GM13976 (cell line): ENCODE data around the gene ATM.

ENCODE experiments used
- DNase-seq: peaks from one replicate; pipeline ENCODE4 v3.0.0; 2012; ENCODE audit warnings: low spot score
- in situ Hi-C: fragments of 300-500 bp; cut with MboI; formaldehyde crosslinking; loops from one replicate; pipeline ENCODE4 v1.12.0; 2022; ENCODE audit warnings: low sequenced_read_pairs, mixed read lengths, inconsistent platforms; ENCODE audit not compliant: unreplicated experiment
- TF ChIP-seq, protein P1 (sequence below): IDR thresholded peaks from 2 replicates; pipeline ENCODE4 v1.5.1; 2012; ENCODE audit warnings: borderline replicate concordance, mild to moderate bottlenecking; ENCODE audit not compliant: insufficient read depth; ENCODE audit errors: extremely low read depth, missing control alignments, control extremely low read depth

The ATM gene

GRCh38 chr11:108302121-108302785, 79.4 kb downstream of the ATM start:
- TF ChIP-seq, protein P1, sequence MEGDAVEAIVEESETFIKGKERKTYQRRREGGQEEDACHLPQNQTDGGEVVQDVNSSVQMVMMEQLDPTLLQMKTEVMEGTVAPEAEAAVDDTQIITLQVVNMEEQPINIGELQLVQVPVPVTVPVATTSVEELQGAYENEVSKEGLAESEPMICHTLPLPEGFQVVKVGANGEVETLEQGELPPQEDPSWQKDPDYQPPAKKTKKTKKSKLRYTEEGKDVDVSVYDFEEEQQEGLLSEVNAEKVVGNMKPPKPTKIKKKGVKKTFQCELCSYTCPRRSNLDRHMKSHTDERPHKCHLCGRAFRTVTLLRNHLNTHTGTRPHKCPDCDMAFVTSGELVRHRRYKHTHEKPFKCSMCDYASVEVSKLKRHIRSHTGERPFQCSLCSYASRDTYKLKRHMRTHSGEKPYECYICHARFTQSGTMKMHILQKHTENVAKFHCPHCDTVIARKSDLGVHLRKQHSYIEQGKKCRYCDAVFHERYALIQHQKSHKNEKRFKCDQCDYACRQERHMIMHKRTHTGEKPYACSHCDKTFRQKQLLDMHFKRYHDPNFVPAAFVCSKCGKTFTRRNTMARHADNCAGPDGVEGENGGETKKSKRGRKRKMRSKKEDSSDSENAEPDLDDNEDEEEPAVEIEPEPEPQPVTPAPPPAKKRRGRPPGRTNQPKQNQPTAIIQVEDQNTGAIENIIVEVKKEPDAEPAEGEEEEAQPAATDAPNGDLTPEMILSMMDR = no peak
- in situ Hi-C loops = no loop called here
- no peak for DNase-seq

DNA sequence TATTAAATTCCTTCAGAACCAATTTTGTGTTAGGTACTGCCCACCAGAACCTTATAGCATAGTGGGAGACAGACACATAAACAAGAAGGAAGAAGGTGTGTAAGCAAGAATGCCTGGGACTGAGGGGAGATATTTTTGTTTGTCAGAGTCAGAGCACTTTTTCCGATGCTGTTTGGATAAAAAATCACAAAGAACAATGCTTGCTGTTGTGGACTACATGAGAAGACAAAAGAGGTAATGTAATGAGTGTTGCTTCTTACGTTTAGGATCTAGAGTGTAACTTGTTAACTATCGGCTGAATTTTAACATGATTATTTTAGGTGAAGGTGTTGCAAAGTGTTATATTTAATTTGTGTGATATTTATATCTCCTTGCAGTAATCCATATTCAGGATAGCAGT, 84.9 kb downstream of the ATM start:
- TF ChIP-seq, protein P1 = no peak
- DNase-seq = no peak
- in situ Hi-C loops = no loop called here

DNA sequence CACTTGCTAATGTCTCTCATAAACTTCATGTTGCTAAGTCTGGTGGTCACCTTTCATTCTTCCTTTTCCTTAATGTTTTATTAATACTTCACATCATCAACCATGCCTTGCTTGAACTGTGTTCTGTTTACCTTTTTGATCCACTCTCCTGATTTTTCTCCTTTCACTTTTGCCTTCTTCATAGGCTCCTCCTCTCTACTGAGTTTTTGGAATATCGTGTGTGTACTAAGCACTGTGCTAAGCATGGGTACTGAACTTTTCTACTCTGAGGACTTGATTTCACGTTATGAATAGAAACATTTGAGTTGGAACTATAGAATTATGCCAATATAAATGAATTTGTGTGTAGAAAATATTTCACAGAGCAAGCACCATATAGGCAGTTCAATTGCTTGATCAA, 90.6 kb downstream of the ATM start:
- in situ Hi-C loops = no loop called here
- no peak for DNase-seq
- TF ChIP-seq, protein P1 = no peak

DNA sequence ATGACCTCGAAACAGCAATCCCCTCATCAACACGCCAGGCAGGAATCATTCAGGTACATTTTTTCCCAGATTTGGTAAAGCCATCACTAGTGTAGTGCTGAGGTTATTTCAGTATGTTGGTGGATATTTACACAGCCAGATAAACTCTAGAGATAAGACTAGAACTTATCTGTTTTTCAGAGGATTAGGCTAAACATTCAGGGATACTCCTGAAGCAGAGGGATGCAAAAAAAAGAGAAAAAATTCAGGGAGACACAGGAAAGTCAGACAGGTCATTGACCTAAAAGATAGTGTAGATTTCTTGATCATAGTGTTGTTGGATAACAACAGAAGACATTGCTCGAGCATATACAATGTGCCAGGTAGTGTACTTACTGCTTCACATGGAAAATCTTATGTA, 93.2 kb downstream of the ATM start:
- no peak for DNase-seq
- TF ChIP-seq, protein P1 = no peak
- in situ Hi-C loops = no loop called here

- DNase-seq = no peak
- TF ChIP-seq, protein P1 = no peak
- in situ Hi-C loops = no loop called here
Observed at GRCh38 chr11:108319541-108320145, 96.8 kb downstream of the ATM start.

DNA sequence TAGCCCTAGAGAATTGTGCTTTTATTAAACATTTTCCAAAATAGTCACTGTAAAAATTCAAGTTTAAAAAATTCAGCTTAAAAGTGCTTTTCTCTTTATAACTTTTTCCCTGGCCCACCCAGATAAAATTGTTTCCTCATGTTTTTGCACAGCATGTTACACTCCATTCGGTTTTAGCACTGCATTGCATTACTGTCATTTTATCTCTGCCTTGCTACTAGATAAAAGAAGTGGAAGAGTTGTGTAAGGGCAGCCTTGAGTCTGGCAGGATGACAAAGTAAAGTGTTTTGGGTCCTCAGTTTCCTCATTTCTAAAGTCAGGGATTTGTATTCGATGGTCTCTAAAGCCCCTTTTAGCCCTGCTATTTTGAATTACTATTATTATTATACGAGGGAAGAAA, 99.8 kb downstream of the ATM start:
- TF ChIP-seq, protein P1 = no peak
- no peak for DNase-seq
- in situ Hi-C loops = no loop called here
